SK-N-MC (cell line): ENCODE data around the gene TIMP2.

Experiments used
- DNase-seq: peaks from one replicate; pipeline ENCODE4 v3.0.0-alpha.2; 2011; ENCODE audit warnings: low read depth, low spot score
- H3K27ac ChIP-seq: fragments of 200-600 bp; sonication (generic); 2 replicates; pipeline ENCODE4 v1.5.1; 2016; ENCODE audit warnings: mixed run types
- H3K36me3 ChIP-seq: fragments of 200-600 bp; sonication (generic); 2 replicates; pipeline ENCODE4 v1.6.1; 2017; ENCODE audit warnings: antibody characterized with exemption, low read length, mixed read lengths; ENCODE audit not compliant: insufficient read depth
- H3K4me3 ChIP-seq: fragments of 200-600 bp; sonication (generic); 2 replicates; pipeline ENCODE4 v1.5.1; 2016
- H3K9ac ChIP-seq: fragments of 200-600 bp; sonication (generic); 2 replicates; pipeline ENCODE4 v1.8.0; 2017; ENCODE audit warnings: mixed run types, mixed read lengths; ENCODE audit not compliant: insufficient read length
- H3K9me3 ChIP-seq: fragments of 200-600 bp; sonication (generic); 2 replicates; pipeline ENCODE4 v1.6.1; 2017; ENCODE audit warnings: low read depth, mild to moderate bottlenecking, antibody characterized with exemption, low read length, moderate library complexity, mixed read lengths
- EZH2 ChIP-seq: fragments of 200-600 bp; sonication (generic); IDR thresholded peaks from one replicate; pipeline ENCODE4 v1.6.1; 2017; ENCODE audit warnings: antibody characterized with exemption
- FOXP2 ChIP-seq: optimal IDR thresholded peaks from 2 replicates; pipeline ENCODE3; 2011; ENCODE audit warnings: mild to moderate bottlenecking, moderate library complexity; ENCODE audit not compliant: insufficient read depth; ENCODE audit errors: extremely low read length, control extremely low read depth
- POLR2AphosphoS5 ChIP-seq: IDR thresholded peaks from 2 replicates; pipeline ENCODE4 v1.6.1; 2012; ENCODE audit warnings: mild to moderate bottlenecking, low read depth, low read length, borderline replicate concordance

The TIMP2 gene

DNA sequence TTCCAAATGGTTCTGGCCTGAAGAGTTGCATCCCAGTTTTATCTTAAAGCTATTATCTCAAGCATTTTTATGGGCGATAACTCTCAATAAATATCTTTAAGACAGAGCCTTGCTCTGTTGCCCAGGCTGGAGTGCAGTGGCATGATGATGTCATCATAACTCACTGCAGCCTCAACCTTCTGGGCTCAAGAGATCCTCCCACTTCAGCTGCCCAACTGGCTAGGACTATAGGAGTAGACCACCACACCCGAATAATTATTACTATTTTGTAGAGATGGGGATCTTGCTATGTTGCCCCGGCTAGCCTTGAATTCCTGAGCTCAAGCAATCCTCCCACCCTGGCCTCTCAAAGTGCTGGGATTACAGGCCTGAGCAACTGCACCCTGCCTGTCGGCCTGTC is 117.0 kb downstream of the TIMP2 start:
- Histone ChIP-seq H3K9me3 (no peaks in the 10 kb centered on the region), H3K4me3 (no peak overlapping the region), H3K9ac (no peak overlapping the region), H3K36me3 (peaks cover 87% of the 10 kb centered on the region), H3K27ac (no peak overlapping the region)
- no peak for DNase-seq
- TF ChIP-seq FOXP2: no peak
- TF ChIP-seq POLR2AphosphoS5: no peak
- no peak for TF ChIP-seq EZH2

DNA sequence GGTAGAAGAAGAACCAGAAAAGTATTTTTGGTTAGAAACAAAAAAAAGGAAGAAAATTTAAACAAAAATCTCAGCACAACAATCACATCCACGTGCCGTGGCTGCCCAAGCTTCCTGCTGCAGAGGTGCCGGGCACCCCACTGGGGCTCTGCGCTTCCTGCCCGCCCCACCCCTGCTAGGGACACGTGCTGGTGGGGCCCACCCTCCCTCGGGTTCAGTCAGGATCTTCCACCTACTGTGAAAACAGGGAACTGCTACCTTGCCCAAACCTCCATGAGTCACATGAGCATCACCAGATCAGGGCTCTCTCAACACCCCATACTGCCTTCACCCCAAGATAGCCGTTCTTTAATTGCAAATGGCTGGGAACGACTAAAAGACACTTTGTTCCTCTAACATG is 118.7 kb downstream of the TIMP2 start:
- peaks cover 79% of the 10 kb centered on the region for H3K36me3 ChIP-seq
- no peak overlapping the region for H3K27ac ChIP-seq
- H3K9me3 ChIP-seq: no peaks in the 10 kb centered on the region
- no peak overlapping the region for H3K4me3 ChIP-seq
- H3K9ac ChIP-seq: no peak overlapping the region
- no peak for DNase-seq
- TF ChIP-seq EZH2: no peak
- no peak for TF ChIP-seq POLR2AphosphoS5
- TF ChIP-seq FOXP2: no peak

DNA sequence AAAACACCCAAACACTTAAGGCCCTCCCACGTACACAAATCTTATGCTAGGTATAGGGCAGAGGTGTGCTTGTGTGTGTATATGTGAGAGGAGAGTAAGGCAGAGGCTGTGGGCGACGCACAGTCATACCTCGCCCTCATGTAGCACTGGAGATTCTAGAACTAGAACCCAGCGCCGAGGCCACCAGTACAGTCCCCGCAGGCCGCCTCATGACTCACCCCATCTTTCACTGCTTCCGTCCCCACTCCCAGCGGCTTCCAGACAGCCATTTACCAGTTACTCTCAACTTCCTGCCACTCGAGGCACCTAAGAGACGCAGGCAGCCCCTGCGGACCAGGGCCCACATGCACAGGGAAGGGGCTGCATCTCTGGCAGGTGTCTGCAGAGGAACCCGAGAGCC is 119.9 kb downstream of the TIMP2 start:
- no peak overlapping the region for H3K27ac ChIP-seq
- H3K4me3 ChIP-seq: no peak overlapping the region
- no peak overlapping the region for H3K9ac ChIP-seq
- H3K9me3 ChIP-seq: no peaks in the 10 kb centered on the region
- TF ChIP-seq POLR2AphosphoS5 (no peak), EZH2 (no peak), FOXP2 (no peak)
- H3K36me3 ChIP-seq: peaks cover 69% of the 10 kb centered on the region
- no peak for DNase-seq

DNA sequence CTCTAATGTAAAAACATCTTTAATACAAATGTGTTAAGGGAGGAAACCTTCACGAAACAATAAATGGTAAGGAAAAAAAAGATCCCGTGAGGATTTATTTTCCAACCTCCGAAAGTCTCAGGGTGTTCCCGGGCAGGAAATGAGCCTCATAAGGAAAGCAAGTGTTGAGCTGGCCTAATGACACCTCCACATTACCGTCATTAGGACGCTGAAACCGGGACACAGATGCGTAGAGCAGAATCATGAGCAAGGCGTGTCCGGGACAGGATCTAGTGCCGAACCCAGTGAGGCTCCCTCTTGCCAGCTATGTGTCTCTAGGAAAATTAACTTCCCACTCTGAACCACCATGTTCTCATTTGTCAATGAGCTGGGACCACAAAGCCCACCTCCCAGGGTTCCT is 120.4 kb downstream of the TIMP2 start:
- Histone ChIP-seq H3K4me3 (no peak overlapping the region), H3K27ac (no peak overlapping the region), H3K36me3 (peaks cover 66% of the 10 kb centered on the region), H3K9ac (no peak overlapping the region), H3K9me3 (no peaks in the 10 kb centered on the region)
- TF ChIP-seq POLR2AphosphoS5 (no peak), EZH2 (no peak), FOXP2 (no peak)
- DNase-seq: no peak

DNA sequence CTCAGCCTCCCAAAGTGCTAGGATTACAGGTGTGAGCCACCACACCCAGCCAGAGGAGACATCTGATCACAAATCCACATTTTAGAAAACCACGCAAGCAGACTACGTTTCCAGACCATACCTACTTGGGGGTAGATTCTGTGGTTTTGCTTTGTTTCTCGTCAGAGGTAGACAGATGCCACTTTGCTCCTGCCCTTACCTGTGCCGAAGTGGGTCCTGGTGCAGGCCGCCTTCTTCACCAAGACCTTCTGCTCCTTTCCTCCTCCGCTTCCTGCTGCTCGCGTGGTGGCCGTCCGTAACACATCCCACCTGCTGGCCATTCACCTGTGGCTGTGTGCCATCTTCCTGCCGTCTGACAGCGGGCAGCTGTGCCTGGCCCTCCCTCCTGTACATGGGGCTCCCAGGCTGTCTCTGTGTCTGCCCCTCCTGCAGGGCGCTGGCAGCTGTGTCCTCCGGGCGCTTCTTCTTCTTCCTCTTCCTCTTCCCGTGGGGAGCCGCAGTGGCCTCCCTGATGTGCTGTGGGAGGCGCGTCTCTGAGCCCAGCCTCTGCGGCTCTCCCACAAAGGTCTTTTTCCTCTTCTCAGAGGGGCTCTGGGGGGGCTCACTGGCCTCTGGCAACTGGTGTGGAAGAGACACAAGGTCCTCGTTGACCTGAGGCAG is 121.9 kb downstream of the TIMP2 start:
- Histone ChIP-seq H3K36me3 (peaks cover 64% of the 10 kb centered on the region), H3K27ac (no peak overlapping the region), H3K9ac (no peak overlapping the region), H3K4me3 (no peak overlapping the region), H3K9me3 (no peaks in the 10 kb centered on the region)
- TF ChIP-seq POLR2AphosphoS5 (no peak), FOXP2 (no peak), EZH2 (no peak)
- no peak for DNase-seq
